Measurements from ENCODE around the gene OSBP.

GRCh38 chr11:59551659-59552521 is 63.7 kb downstream of the OSBP start:
- TF ChIP-seq CTCF (IDR thresholded peaks at IDR 0.05; ENCODE audit: borderline replicate concordance, extremely low read depth, low read length, poor library complexity, severe bottlenecking) (no peak), EZH2 (IDR thresholded peaks at IDR 0.05; ENCODE audit: borderline replicate concordance, low read depth, low read length, severe bottlenecking) (no peak)

All from DND-41 (cell line).